ENCODE data around the gene WHRN.

The WHRN gene

DNA sequence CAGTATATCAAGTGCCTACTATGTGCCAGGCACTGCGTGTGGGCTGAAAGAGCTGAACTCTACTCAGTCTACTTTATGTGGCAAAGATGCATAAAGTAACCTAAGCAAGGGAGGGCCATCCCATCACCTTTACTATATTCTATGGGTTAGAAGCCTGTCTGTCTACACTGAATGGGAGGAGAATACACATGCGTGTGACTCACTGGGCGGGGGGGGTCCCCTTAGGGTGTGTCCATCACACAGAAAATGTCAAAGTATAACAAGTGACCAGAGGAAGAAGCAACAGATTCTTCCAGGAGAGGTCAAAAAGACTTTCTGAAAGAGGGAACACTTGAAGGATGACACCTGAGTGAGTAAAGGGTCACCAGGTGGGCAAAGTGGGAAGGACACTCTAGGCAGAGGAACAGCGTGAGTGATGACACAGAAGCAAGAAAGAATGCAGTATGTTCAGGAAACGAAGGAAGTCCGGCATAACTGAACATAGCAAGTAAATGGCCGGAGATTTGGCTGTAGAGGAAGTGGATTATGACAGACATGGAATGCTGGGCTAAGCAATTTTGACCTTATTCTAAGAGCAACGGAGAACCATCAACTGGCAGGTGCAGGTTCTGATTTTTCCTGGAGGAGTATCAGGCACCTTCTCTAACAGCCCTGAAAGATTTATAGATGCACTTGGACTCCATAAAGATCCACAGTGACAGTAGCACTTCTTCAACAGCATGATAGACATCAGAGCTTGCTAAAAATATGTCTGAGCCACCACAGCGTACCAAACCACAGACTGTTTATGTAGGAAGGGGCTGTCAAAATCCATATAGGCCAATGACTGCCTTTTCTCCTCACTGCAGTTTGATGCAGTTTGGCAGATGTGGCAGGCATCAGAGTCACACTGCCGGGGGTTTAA lies 8.0 kb upstream of the WHRN start:
- DNase-seq: no peak

DNA sequence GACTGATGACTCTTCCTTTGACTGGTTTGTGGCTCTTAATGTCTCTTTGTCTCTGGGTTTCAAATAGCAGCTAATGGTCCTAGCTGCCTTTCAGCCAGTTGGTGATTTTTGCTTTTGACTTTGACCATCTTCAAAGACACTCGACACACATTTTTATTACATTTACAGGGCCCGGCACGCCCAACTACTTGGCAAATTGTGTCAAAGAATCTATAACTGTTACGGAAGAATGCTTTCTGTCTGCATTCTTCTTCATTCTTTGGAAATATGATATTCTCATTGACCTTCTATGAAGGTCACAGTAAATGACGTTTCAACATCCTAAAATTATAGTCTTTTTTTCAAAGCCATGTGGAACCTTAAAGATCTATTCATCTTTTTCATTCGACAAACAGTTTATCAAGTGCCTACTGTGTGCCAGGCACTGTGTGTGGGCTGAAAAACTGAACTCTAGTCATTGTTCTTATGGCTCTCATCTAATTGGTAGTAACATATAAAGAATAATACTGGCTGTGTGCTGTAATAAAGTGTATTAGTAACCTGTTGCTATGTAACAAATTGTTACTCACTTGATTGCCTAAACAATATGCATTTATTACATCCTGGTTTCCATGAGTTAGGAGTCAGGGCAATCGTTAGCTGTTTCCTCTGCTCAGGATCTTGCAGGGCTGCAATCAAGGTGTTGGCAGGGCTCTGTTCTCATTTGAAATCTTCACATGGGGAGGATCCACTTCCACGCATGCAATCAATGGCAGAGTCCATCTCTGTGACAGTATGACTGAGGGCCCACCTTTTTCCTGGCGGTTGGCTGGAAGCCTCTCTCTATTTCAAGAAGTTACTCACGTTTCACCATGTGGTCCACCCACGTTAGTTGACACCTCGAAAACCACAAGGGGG lies 7.0 kb upstream of the WHRN start:
- no peak for DNase-seq

DNA sequence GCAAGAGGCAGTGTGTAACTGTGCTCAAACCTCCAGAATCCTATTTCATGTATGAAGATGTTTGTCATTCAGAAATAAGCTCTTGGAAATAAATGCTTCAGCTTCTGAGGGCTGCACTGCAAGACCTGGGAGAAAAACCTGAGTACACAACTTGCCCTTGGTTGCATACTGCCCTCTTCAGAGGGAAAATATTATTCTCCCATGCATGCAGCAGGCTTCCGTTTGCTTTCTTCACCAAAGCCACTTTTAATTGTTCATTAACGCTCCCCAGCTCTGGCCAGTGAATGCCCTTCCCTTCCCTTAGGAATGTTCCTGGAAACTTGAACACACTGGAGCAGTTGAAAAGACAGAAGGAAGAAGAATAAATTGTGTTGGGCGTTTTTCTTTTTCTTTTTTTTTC lies 2.5 kb upstream of the WHRN start:
- peak; percentile 29 for DNase-seq

DNA sequence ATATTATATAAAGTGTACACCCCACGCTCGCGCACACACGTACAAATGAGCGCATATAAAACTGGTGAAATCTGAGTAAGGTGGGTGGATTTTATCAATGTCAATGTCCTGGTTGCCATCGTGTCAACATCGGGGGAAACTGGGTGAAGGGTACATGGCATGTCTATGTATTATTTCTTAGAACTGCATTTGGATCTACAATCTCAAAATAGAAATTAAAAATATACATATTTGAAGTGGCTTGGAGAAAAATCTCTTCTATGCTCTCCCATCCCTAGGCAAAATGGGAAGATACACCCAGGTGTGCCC lies 763 bp upstream of the WHRN start:
- no peak for DNase-seq

DNA sequence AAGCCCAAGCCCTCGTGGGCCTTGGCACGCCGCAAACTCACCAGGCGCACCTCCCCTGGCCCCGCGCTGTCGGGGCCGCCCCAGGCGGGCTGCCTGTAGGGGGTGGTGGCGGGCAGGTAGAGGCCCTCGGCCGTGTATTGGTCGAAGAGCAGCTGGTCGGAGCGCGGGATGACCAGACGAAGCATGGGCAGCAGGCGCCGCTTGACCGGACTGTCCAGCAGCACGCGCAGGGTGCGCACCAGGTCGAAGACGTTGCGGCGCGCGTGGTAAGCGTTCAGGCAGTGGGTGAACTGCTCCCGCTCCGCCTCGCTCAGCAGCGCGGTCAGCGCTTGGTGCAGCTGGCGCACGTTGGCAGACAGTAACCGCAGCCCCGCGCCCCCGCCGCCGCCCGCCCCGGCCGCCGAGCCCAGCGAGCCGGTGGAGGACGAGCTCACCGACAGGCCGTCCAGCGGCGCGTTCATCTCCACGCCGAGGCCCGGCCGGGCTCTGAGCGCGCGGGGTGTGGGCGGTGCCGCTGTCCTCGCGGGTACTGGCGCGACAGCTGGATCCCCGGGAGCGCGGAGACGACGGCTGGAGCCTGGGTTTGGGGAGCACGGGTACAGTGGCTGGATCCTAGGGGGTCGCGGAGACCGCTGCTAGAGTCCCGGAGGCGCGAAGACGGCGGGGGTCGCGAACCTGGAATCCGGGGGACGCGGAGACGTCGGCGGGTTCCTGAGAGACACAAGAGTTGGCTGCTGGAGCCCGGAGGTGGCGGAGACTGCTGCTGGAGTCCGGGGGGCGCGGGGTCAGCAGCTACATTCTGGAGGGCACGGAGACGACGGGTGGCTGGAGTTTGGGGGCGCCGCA lies 709 bp downstream of the WHRN start:
- peak; percentile 38 for DNase-seq

DNA sequence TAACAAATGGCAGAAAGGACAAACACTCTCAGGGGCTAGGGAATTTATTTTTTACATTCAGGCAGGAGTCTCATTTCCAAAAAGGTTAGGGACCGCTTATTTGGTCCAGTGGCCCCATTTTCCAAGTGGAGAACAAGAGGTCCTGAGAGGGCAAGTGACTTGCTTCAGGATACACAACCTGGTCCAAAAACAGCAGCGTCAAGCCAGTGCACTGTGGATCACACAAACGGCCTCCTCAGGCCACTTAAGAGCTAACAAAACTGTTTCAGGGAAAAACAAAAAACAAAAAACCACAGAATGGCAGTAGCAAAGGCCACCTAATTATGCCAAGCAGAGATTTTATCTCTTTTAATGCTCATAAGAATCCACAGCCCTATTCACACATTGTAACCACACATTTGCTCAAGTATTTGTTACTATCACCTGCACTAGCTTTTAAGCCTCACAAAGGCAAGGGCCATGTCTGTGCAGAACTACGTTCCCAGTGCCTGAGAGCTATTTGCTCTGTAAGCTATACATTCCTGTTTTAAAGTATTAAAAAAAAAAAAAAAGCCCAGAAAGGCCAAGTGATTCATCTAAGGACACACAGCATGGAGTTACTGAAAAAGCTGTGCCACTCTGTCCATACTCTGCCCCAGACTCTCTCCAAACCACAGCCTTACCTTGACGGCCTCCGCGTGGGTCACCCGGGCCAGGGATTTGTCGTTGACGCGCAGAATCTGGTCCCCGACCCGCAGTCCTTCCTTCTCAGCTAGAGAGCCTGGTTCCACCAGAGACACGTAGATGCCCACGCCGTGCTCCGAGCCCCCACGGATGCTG lies 1.5 kb downstream of the WHRN start:
- no peak for DNase-seq

DNA sequence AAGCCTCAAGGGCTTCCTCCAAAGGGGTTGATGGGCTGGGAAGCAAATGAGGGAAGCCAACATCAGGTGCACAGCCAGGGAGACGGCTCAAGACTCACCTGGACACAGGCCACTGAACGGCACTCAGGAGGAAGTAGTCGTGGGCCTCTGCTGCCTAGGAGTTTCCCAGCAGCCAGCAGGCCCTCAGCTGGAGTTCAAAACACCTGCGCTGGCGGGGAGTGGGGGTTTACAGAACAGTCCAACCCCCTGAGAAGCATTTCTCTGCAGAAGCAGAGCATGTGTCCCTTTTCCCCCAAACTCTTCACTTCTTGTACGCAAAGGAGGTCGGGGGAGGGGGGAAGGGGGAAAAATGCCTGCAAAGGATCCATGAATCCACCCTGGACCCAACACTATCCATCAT lies 2.3 kb downstream of the WHRN start:
- DNase-seq: no peak

DNA sequence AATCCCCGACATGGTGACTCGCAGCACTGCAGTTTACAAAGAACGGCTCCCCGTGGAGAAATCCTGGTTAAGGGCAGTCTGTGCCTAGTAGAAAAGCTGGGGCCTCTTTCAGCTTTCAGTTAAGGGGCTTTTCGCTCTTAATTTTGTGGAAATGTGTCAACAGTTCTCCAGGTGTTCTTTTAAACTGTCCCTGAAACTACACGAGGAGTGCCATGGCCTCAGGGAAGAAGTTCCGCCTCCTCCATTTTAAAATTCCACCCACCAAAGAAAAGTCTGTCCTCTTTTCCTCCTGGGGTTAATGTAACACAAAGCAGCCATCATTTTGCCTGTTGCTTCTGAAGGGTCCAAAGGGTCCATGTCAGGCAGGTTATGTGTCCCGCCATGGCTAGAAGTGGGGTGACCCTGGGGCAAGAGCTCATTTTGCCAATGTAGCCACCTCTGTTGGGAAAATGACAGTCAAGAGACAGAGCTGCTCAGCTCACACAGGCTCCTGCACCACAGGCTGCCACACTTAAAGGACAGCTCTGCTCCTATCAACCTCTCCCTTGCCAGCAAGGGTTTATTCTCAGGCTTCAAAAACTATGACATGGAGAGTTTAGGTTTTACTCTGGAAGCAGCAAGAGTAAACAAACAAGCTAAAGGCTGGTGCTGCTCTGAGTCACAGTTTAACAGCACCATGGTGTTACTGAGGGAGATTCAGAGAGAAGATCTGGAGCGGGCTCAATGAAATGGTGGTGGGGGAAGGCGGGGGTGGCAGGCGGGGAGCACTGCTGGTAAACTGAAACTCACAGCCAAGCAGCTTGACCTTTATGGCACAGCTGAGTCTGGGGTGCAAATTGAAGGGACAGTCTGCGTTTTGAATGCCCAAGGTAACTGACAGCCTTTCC lies 3.2 kb downstream of the WHRN start:
- DNase-seq: no peak

DNA sequence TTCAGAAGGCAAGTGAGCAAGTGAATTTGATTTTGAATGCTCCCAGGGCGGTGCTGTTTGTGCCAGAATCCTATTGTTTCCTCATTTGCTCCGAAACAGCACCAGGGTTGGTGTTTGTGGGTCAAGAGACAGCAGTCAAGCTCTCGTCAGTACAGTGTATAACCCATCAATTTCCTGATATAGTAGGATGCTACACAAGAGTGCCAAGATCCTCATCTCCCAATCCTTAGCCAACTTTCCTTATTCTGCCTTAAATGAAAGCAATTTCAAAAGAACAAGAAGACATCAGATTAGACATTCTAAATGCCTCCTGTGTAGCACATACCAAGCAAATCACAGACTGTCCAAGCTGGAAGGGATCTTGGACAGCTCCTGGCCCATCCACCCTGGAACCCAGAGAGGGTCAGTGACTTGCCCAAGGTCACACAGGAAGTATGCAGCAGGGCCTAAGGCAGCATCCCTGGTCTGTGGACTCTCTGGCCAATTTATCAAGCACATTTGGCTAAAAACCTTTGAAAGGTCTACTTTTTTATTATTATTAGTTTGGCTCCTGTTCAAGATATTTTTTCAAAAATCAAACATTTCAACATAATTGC lies 4.5 kb downstream of the WHRN start:
- no peak for DNase-seq

DNA sequence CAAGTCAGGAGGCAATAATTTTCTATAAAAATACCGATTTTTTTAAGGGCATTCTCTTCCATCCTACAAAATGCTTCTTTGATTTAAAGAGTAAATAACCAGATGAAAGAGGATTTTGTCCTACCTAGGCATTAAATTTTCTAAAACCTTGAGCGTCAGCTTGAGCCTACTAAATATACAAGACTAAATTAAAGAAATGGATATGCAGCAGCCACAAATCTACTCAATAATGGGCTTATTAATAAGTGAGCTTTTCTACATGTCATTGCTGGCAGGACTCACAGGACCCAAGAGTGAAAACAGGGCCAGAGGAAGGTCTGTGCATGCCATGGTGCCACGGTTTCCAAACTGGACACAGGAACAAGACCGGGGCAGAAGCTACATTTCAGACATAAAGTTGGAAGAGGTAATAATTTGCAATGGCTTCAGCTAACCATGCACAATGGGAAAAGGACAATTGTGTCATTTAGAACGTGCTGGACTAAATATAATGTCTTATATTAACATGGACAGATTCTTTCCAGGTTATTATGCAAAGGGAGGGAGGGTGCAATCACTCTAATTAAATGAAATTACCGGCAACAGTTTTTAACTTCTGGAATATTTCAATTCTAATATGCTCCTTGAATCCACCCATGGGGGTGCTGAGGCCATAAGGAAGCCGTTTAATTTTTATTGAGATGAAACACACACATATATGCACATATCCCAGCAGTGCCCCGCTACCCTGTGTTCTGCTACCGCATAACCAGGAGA lies 5.2 kb downstream of the WHRN start:
- DNase-seq: no peak

DNA sequence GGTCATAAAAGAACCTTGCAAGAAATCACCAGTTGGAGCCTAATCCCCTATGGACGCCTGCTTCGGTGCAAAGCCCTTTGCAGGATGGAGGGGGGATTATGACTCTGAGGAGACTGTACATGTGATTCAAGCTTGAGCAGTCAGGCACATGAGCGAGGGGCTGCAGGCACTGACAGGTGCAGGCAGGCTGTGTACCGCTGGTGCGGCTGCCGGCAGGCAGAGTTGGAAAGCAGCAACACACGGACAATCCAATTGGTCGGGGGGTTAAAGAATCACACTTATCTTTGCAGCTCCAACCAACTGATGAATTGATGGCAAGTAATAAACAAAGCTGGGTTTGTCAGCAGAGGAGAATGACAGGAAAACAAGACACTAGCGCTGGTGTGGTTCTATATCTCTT lies 5.7 kb downstream of the WHRN start:
- no peak for DNase-seq

DNA sequence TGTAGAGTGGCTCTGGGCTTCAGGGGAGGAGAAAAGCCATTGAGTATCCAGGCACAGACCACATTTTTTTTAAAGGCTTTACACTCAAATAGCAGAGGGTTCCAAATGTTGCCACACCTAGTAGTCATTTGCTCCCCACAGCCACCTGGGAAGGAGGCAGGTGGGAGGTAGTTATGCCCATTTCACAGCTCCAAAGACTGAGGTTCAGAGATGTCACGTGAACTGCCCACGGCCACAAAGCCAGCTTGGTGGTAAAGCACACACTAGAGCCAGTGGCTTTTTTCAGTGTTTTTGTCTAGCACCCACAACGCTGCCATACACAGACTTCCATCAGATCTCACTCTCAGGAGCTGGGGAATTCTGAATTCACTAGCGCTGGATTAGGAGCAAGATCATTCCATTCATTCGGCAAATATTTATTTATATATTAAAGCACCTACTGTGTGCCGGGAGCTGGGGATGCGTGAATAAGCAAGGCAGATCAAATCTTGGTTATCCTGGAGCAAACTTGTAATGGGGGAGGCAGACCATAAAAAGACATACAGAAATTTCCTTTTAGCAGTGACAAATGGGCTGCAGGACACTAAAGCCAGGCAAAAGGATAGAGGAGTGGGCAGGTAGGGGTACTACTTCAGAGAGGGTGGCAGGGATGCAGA lies 7.4 kb downstream of the WHRN start:
- DNase-seq: no peak

DNA sequence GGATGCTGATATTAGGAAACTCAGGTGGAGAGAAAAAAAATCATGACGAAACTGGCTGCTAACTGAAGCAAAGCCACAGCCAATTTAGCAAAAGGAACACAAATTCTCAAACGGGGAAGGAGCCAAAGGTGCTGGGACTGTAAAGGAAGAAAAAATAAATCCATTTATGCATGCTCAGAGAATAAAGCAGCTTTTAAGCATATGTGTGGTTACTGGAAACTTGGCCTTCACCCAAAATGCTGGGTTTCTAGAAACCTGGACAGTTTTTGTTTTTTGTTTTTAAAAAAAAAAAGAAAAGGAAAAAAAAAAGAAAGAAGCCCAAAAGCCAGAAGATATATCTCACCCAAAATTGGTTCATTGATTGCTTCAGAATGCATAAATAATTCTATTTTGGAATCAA lies 8.0 kb downstream of the WHRN start:
- no peak for DNase-seq

DNA sequence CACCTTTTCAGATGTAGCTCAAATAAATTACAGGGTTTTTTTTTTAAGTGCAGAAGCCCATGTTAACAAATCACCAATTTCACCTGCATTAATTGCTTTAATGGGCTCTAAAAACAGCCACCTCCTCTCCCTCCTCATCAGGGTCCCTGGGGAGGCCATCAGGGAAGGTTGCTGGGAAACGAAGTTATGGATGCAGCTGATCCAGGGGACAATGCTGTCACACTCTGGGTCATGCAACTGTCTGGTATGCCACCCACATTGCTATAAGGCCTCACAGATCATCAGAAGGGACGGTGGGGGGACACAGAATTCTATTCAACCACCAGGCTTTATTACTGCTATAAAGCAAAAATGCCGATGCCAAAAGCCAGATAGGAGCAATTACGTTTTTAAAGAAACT lies 9.3 kb downstream of the WHRN start:
- no peak for DNase-seq

DNA sequence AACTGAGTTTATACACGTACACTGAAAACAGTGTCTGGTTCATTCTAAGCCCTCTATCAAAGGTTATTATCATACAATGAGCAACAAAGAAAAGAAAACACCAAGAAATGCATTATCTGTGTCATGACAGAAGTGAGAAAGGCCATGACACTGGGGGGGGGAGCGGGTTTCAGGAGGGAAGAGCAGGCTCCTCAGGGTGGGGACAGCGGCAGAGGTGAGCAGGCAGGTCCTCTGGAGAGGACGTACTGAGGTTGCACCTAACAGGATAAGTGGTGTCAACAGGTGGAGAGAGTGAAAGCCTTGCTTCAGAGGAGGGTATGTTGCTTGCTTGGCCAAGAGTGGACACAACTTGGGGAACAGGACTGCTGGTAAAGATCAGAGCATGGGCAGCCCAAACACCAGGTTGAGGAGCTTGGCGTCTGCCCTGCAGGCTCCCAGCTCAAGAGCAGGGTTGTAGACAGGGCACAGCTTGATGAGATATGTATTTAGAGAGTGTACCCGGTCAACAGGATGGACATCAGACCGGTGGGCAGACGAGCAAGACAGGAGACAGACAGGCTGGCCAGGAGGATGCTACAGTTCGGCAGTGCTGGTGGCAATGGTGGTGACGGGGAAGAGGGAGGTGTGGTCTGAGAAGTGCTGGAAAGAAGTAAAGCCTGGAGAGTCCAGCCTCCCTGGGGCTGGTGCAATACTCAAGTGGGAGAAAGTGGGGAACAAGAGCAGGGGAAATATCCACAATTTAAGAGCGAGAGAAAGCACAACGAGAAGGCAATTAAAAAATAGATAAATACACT lies 10.3 kb downstream of the WHRN start:
- DNase-seq: no peak

DNA sequence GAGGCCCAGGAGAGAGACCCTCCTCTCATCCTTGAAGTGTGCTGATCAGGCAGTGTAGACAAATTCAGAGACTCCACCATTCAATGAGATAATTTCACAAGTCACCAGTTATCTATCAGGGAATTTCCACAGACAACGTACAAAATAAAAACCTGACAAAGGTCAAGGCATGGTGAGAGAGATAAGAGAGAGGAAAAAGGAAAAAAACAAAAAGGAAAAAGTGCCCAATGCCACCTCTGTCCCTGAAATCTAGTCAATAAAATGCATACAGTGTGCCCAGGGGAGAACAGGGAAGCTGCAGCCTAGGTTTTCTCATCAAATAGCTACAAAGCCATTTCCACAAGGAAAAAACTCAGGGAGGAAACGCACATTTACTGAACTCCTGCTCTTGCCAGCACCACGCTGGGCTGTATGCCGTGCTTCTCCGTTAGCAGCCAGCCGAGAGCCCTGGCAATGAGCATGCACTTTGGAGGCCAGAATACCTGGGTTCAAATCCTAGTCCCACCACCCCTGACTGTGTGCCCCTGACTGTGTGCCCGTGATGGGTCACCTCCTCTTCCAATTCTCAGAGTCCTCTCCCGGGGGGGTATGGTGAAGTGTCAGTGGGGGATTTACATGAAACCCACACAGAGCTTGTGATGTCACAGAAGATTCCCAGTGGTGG lies 11.6 kb downstream of the WHRN start:
- no peak for DNase-seq

DNA sequence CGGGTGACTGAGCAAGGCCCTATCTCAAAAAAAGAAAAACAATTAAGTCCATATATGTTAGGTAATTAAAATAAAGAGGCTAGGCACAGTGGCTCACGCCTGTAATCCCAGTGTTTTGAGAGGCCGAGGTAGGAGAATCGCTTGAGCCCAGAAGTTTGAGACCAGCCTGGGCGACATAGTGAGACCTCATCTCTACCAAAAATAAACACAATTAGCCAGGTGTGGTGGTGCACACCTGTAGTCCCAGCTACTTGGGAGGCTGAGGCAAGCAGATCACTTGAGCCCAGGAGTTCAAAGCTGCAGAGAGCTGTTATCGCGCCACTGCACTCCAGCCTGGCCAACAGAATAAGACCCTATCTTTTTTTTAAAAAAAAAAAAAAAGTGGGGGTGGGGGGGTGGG lies 12.3 kb downstream of the WHRN start:
- no peak for DNase-seq

DNA sequence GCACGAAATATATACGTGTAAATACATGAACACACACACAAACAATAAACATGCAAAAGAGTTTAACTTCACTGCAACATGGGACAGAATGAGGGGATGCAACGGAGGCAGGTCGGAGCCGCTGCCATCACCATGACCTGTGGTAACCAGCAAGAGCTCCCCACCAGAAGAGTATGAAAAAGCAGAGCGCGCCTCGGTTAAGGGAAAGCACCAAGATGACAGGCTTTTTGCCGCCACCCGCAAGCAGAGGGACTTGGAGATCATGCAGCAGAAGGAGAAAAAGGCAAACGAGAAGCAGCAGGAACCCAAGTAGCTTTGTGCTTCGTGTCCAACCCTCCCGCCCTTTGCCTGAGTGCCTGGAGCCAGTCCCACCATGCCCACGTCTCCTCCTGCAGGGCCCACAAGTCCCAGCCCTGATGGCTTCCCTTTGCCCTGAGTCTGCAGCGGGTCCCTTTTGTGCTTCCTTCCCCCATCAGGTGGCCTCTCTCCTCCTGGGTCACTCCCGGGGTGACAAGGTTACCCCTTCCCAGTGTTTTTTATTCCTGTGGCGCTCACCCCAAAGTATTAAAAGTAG lies 13.8 kb downstream of the WHRN start:
- DNase-seq: no peak

All from central memory CD4-positive, alpha-beta T cell (primary cell).